HG02840 (cell line): Measurements from ENCODE around the gene SMIM33.
"Not testable (repeated sequence)": the region's sequence is repeated elsewhere in the genome, so short reads cannot be mapped to it uniquely, and the experiment has no call there.

Source experiments
- ATAC-seq: cut with Tn5 transposase; IDR thresholded peaks from one replicate; pipeline ENCODE4 v1.9.1; 2021; ENCODE audit warnings: mild to moderate bottlenecking, moderate library complexity, moderate number of reproducible peaks; ENCODE audit not compliant: unreplicated experiment, low FRiP score

The SMIM33 gene

GRCh38 chr5:139470821-139471300, at the start of gene SMIM33:
SMIM33 (plus strand) TSS chr5:139471004; CDS start chr5:139471122, 118 bp downstream.
- no peak for ATAC-seq

GRCh38 chr5:139422307-139422893, 48.4 kb upstream of the SMIM33 start:
- no peak for ATAC-seq

- no peak for ATAC-seq
Measured at GRCh38 chr5:139425497-139425896, 45.3 kb upstream of the SMIM33 start.

- ATAC-seq = no peak
Measured at GRCh38 chr5:139426203-139426885, 44.5 kb upstream of the SMIM33 start.

- no peak for ATAC-seq
Measured at GRCh38 chr5:139430015-139430414, 40.8 kb upstream of the SMIM33 start.

GRCh38 chr5:139431706-139432105, 39.1 kb upstream of the SMIM33 start:
- ATAC-seq = no peak

- ATAC-seq = no peak
Measured at GRCh38 chr5:139435676-139436075, 35.1 kb upstream of the SMIM33 start.

GRCh38 chr5:139438707-139439012, 32.1 kb upstream of the SMIM33 start:
- no peak for ATAC-seq

GRCh38 chr5:139439013-139439903, 31.5 kb upstream of the SMIM33 start, which contains the start of gene DNAJC18:
DNAJC18 (minus strand) TSS chr5:139439525; CDS start chr5:139439445, 80 bp downstream.
- peak; percentile 90 for ATAC-seq

GRCh38 chr5:139440416-139440815, 30.4 kb upstream of the SMIM33 start:
- ATAC-seq = not testable (repeated sequence)

GRCh38 chr5:139443831-139444453, 26.9 kb upstream of the SMIM33 start:
- no peak for ATAC-seq

- ATAC-seq = no peak
Measured at GRCh38 chr5:139445325-139446170, 25.3 kb upstream of the SMIM33 start.

GRCh38 chr5:139446956-139447779, 23.6 kb upstream of the SMIM33 start:
- peak; percentile 54 for ATAC-seq

- ATAC-seq = no peak
Measured at GRCh38 chr5:139451176-139451575, 19.6 kb upstream of the SMIM33 start.

- ATAC-seq = no peak
Measured at GRCh38 chr5:139451878-139452660, 18.7 kb upstream of the SMIM33 start.

GRCh38 chr5:139453683-139454567, 16.9 kb upstream of the SMIM33 start:
- ATAC-seq = no peak

- no peak for ATAC-seq
Measured at GRCh38 chr5:139454568-139455290, 16.1 kb upstream of the SMIM33 start.
